Stimulated activated naive CD8-positive, alpha-beta T cell treated with anti-CD3 and anti-CD28 coated beads, Interleukin-15, Interleukin-2, amounts not matched to agents 100 ng/mL and 50 ng/mL, for 24 hours (primary cell): ENCODE results near the gene TBRG4.
"Not testable (repeated sequence)": the region's sequence is repeated elsewhere in the genome, so short reads cannot be mapped to it uniquely, and the experiment has no call there.

Experiments used
- H3K27ac Mint-ChIP-seq: one replicate; pipeline ENCODE4 v1.8.0; 2021; ENCODE audit warnings: mild to moderate bottlenecking, mixed read lengths
- H3K27me3 Mint-ChIP-seq: one replicate; pipeline ENCODE4 v1.8.0; 2021; ENCODE audit warnings: mixed read lengths
- H3K36me3 Mint-ChIP-seq: one replicate; pipeline ENCODE4 v1.8.0; 2021; ENCODE audit warnings: low read depth, mixed read lengths
- H3K4me1 Mint-ChIP-seq: one replicate; pipeline ENCODE4 v1.8.0; 2021; ENCODE audit warnings: low read depth, mixed read lengths
- H3K4me3 Mint-ChIP-seq: one replicate; pipeline ENCODE4 v1.8.0; 2021; ENCODE audit warnings: mild to moderate bottlenecking, mixed read lengths
- H3K9me3 Mint-ChIP-seq: one replicate; pipeline ENCODE4 v1.8.0; 2021; ENCODE audit warnings: mixed read lengths

The TBRG4 gene

DNA sequence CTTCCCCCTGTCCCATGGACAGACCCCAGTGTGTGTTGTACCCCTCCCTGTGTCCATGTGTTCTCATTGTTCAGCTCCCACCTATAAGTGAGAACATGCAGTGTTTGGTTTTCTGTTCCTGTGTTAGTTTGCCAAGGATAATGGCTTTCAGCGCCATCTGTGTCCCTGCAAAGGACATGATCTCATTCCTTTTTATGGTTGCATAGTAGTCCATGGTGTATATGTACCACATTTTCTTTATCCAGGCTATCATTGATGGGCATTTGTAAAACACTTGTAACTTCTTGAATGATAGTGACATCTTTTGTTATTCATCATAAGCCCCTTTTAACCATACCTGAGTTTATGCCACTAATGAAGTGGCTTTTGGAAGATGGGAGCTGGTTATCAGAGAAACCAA lies 2.8 kb upstream of the TBRG4 start:
- not testable (repeated sequence) for H3K27me3 Mint-ChIP-seq, H3K4me3 Mint-ChIP-seq, H3K27ac Mint-ChIP-seq, H3K9me3 Mint-ChIP-seq
- Mint-ChIP-seq H3K4me1 (peaks cover 23% of the 10 kb centered on the region), H3K36me3 (peaks cover 20% of the 10 kb centered on the region)

DNA sequence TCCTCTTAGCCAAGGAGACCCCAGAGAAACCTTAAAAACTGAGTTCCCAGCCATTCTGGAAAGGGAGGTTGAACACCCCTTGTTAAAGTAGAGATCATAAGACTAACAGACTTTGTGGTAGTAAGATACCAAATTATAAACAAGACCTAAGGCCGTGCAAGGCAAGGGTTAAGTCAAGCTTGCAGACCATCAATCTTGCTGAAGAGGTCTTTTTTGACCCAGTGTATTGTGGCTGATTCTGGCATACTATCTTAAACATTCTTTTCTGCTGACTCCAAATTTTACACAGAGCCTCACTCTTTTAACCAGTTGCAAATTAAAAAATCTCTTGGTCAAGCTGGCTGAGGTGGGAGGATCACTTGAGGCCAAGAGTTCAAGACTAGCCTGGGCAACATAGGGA lies 1.2 kb upstream of the TBRG4 start:
- Mint-ChIP-seq H3K9me3 (no peaks in the 10 kb centered on the region), H3K4me3 (peak overlapping the region; percentile 96), H3K27ac (peak overlapping the region; percentile 98), H3K27me3 (no peaks in the 10 kb centered on the region), H3K36me3 (peaks cover 35% of the 10 kb centered on the region), H3K4me1 (peaks cover 38% of the 10 kb centered on the region)

DNA sequence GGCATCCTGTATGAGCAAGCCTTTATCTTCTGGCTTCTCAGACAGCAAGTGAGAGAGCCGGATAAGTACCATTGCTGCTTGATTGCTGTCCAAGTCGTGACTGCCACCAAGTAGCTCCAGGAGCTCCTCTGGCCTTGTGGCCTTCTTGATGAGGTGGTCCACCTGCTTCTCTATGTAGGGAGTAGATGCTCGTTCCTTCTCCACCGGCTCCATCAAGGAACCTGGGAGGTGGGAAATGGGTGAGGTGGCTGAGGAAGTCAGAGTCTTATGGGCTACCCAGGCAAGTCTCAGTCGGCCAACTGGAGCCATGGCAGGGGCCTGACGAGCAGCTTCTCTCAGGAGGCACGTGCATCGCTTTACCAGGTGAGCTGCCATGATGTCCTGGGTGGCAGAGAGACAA lies 2.6 kb downstream of the TBRG4 start:
- H3K27me3 Mint-ChIP-seq, result no peaks in the 10 kb centered on the region
- peak overlapping the region; percentile 84 for H3K27ac Mint-ChIP-seq
- H3K9me3 Mint-ChIP-seq, result no peaks in the 10 kb centered on the region
- peaks cover 56% of the 10 kb centered on the region for H3K4me1 Mint-ChIP-seq
- peaks cover 63% of the 10 kb centered on the region for H3K36me3 Mint-ChIP-seq
- H3K4me3 Mint-ChIP-seq, result peak overlapping the region; percentile 81

DNA sequence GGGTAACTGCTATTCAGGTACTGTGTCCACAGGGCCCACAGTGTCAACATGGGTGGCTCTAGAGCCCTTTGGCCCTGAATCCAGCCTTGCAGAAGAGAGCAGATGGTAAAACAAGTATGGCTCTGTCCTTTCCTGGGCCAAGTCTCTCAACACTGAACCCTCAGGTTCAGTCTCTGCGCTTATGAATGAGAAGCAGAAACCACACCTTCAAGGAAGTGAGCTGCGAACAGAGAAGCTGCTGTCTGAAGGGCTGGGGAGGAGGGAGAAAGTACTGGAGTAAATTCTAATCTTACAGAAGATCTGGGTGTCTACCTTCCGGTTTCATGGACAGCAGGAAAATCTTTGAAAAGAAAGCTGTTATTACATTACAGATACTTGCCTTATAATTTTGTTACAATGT lies 4.1 kb downstream of the TBRG4 start:
- peak overlapping the region; percentile 81 for H3K4me3 Mint-ChIP-seq
- no peaks in the 10 kb centered on the region for H3K27me3 Mint-ChIP-seq
- peaks cover 70% of the 10 kb centered on the region for H3K36me3 Mint-ChIP-seq
- no peaks in the 10 kb centered on the region for H3K9me3 Mint-ChIP-seq
- H3K27ac Mint-ChIP-seq, result peak overlapping the region; percentile 77
- H3K4me1 Mint-ChIP-seq, result peaks cover 51% of the 10 kb centered on the region

DNA sequence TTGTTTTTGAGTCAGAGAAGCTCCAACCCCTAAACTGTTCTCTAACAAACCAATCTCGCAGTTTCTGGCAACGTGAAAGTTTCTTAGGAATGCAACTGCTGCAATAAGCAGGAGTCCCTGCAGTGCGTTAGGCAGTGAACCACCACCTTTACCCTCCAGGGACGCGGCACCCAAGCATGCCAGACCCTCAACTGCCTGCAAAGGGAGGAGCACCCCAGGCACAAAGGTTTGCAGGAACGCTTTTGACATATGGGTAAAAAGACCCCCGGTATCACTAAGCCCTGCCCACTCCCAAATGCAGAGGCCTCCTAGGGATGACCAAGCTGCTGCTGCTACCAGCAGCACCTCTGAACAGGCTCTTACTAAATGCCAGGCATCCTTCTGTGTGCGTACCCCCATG lies 4.7 kb downstream of the TBRG4 start:
- peaks cover 70% of the 10 kb centered on the region for H3K36me3 Mint-ChIP-seq

DNA sequence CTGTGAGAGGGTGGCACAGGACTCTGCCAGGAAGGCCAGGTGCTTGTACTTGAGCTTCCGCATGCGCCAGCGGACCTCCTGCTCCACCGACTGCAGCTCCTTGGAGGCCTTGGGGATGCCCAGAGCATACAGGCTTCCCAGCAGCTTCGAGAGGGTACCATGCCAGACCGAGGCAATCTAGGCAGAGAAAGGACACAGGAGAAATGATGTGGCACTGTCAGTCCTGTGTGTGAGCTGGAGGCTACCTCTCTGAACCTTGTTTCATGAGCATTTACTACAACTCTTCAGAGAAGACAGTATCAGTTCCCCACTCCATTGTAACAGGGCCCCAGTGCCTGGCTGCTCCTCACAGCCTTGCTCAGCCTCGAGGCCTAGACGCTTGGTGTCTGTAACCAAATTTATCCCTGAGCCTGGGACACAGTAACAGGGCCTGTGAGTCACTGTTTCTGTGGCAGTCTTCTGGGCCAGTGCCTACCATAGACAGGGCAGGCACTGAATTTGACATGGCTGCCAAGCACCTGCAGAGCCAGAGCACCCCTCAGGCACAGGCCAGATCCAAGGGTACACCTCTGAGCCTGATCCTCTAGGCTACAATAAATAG lies 5.8 kb downstream of the TBRG4 start:
- H3K4me1 Mint-ChIP-seq, result peaks cover 42% of the 10 kb centered on the region
- peak overlapping the region; percentile 58 for H3K27ac Mint-ChIP-seq
- H3K4me3 Mint-ChIP-seq, result no peak overlapping the region
- peaks cover 68% of the 10 kb centered on the region for H3K36me3 Mint-ChIP-seq
- H3K27me3 Mint-ChIP-seq, result no peaks in the 10 kb centered on the region
- H3K9me3 Mint-ChIP-seq, result no peaks in the 10 kb centered on the region

More for the DNA sequence above, 4.7 kb downstream of the TBRG4 start:
- H3K9me3 Mint-ChIP-seq, result no peaks in the 10 kb centered on the region
- H3K4me1 Mint-ChIP-seq, result peaks cover 46% of the 10 kb centered on the region
- H3K27me3 Mint-ChIP-seq, result no peaks in the 10 kb centered on the region
- H3K27ac Mint-ChIP-seq, result no peak overlapping the region
- H3K4me3 Mint-ChIP-seq, result peak overlapping the region; percentile 81

DNA sequence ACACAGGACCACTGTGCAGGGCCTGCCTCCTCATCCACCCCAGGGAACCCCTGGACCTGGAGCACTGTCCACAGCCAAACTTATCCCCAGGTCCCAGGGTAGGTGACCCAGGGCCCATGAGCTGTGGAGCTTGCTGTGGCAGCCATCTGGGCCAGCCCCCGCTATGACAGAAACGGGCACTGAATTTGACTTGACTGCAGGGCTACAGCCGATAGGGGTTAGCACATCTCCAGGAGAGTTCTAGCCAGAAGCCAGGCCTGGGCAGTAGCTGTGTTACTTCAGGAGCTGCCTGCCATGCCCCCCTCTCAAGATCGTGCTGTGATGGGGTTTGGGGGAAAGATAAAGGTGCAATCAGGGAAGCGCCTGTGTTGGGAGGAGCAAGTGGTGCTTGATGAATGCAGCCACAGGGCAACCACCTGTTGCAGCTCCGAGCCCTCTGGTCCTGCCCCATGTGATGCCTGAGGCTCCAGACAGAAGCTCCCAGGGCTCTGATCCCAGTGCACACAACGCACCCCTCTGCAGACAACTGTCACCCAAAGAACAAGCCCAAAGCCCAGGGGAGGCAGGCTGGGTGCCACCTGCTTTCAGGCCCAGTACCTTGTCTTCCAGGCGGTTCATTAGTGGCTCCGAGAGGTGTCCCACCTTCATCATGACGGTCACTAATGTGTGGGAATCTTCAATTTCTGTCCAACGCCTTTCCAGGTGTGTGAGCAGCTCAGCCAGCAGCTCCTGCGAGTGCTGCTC lies 6.5 kb downstream of the TBRG4 start:
- Mint-ChIP-seq H3K4me1 (peaks cover 39% of the 10 kb centered on the region), H3K27me3 (no peaks in the 10 kb centered on the region), H3K36me3 (peaks cover 67% of the 10 kb centered on the region), H3K27ac (peak overlapping the region; percentile 58), H3K9me3 (no peaks in the 10 kb centered on the region), H3K4me3 (no peak overlapping the region)

DNA sequence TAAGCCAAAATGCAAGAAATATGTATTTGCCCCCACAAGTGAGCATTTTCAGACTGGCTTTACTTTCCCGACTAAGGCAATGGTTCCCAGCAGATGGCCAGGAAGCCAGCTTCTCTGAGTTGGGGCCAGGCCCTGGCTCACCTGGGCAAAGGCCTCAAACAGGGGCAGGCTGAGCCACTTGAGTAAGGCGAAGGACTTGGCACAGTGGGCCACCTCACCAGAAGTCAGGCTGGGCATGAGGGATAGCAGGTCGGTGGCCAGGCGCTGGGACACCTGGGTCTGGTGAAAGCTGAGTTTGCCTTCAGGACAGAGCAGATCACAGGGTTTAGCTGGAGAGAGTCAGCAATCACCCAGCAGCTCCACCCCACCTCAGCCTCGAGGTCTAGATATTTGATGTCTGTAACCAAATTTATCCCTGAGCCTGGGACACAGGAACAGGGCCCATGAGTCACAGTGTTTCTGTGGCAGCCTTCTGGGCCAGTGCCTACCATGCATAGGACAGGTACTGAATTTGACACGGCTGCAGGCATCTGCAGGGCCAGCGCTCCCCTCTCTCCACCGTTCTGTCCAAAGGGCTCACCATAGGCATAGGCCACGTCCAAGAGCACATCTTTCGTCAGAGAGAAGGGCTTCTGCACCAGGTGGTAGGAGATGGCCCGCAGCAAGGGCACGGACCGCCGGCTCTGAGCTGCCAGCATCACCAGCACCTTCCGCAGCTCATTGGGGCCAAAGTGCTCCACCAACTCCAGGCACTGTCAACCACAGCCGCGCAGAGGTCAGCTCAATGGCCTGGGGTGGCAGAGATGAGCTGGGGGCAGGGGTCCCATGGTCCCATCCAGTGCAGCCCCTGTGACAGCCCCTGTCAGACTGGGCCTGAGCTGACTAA lies 7.3 kb downstream of the TBRG4 start:
- H3K36me3 Mint-ChIP-seq, result peaks cover 69% of the 10 kb centered on the region
- H3K4me1 Mint-ChIP-seq, result peaks cover 33% of the 10 kb centered on the region
- no peaks in the 10 kb centered on the region for H3K27me3 Mint-ChIP-seq

DNA sequence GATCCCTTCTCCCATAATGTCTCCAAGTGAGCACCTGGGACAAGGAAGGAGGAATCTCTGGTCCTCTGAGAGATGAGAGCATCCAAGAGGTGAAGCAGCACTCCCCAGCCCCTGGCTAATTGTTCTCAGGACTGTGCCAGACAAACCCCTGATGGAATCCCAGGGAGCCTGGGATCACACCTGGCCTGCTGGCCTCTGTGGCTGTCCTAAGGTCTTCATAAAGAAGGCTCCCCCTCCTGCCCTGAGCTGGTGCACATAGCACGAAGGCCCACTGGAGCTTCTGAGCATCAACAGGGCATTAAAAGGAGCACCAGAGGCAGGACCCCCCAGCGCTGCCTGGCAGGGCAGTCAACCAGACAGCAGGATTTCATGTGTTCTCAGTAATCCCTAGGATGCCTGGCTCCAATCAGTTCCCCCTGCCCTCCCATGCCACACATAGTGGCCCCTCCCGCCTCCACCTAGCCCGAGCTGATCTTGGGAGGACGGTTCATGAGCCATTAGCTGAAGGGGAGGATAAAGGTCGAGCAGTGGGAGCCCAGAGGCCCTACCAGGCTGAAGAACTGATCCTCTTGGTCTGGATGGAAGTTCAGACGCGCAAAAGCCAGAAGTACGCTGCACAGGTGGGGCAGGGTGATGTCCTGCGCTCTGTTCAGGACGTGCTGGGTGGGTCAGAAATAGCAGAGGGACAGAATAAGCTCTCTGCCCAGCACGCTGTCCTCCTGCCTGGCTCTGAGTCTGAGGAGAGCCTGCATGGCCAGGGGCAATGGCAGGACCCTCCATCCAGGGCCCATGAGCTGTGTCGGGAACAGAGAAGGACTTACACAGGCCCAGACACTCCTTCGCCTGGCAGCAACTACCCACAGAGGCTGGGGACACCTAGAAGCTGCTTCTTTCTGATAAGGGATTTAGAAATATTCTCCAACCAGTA lies 8.4 kb downstream of the TBRG4 start:
- Mint-ChIP-seq H3K4me1 (peaks cover 23% of the 10 kb centered on the region), H3K4me3 (no peak overlapping the region), H3K9me3 (no peaks in the 10 kb centered on the region), H3K27ac (no peak overlapping the region), H3K27me3 (no peaks in the 10 kb centered on the region), H3K36me3 (peaks cover 59% of the 10 kb centered on the region)

More for the DNA sequence above, 7.3 kb downstream of the TBRG4 start:
- H3K27ac Mint-ChIP-seq, result peak overlapping the region; percentile 55
- H3K4me3 Mint-ChIP-seq, result no peak overlapping the region
- H3K9me3 Mint-ChIP-seq, result no peaks in the 10 kb centered on the region

DNA sequence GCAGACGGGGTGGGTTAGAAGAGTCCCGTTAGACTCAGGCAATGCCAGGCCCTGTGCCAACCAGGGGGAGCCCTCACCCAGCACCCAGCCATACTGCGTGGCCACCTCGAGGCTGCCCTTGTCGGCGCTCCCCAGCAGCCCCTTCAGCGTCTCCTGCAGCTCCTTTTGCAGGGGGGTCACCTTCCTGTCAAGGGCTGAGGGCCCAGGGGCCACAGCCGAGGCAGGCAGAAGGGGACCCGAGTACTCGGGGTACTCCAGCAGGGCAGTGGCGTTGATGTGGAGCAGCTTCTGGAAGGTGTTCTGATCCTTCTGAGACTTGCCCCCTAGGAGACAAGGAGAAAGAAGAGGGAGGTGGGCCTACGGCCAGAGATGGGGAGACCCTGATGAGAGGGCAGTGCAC lies 9.7 kb downstream of the TBRG4 start:
- H3K9me3 Mint-ChIP-seq, result no peaks in the 10 kb centered on the region

DNA sequence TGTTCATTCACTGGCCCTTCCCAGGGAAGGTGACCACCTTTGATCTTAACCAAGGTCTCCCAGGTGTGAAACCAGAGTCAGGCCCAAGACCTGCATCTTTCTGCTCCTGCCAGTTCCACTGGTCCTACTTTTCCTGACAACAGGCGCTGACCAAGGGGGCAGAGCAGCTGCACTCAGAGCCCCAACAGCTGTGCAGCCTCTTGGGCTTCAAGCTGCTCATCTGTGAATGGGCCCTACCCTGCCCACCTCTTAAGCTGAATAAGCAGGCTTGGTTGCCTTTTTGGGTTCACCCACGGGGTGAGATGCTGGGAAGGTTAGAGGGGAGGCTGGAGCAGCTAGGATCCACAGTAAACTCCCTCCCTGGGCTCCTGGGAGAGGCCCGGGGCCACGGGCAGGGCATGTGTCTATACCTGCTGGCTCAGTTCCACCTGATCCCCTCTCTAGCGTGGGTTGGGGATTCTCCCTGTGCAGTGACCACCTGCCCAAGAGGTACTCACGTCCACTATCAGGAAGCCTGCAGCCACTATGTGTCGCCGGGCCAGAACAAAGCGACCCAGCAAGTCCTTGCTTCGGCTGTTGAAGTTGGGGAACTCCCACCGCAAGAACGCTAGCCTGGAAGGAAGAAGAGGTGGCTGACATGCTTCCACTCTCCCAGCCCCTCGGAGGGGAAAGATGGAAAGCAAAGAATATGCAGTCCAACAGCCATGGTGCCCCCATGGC lies 10.6 kb downstream of the TBRG4 start:
- no peaks in the 10 kb centered on the region for H3K27me3 Mint-ChIP-seq
- H3K4me1 Mint-ChIP-seq, result peaks cover 5% of the 10 kb centered on the region
- H3K9me3 Mint-ChIP-seq, result no peaks in the 10 kb centered on the region
- H3K4me3 Mint-ChIP-seq, result no peak overlapping the region
- H3K36me3 Mint-ChIP-seq, result peaks cover 41% of the 10 kb centered on the region
- H3K27ac Mint-ChIP-seq, result no peak overlapping the region

More for the DNA sequence above, 9.7 kb downstream of the TBRG4 start:
- H3K4me1 Mint-ChIP-seq, result peaks cover 10% of the 10 kb centered on the region
- no peak overlapping the region for H3K27ac Mint-ChIP-seq
- no peaks in the 10 kb centered on the region for H3K27me3 Mint-ChIP-seq
- H3K4me3 Mint-ChIP-seq, result no peak overlapping the region
- peaks cover 46% of the 10 kb centered on the region for H3K36me3 Mint-ChIP-seq

DNA sequence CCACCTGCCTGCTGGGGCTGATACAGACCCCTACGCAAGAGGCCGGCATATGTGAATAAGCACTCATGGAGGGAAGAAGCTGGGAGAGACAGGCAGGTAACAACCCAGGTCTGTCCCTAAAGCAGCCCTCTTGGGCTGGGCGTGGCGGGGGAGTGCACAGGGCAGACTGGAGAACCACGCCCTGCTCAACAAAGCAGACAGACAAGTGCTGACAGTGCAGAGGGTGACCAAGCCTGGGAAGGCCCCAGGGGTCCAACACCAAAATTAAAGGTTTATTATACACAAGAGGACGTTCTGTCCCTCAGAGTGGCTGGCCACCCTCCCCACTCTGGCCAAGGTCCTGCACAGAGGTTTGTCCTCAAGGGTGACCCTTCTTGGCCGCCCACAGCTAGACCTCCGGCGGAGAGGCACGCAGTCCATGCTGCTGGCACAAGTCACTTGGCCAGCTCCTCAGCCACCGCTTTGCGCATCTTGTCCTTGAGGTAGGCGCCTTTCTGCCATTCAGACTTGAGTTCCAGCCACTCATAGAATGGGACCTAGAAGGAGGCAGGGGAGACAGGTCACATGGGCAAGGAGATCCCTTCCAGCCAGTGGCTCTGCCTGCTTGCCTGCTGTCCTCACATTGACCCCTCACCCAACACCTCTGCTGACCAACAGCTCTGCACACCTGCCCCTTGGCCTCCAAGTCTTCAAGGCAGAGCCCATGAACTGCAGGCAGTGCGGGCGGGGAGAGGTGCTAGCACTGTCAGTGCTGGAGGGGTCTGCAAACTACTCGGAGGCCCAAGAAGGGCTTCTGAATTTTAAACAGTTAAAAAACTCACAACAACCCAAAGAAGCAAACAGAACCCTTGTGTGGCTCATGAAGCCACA lies 11.4 kb downstream of the TBRG4 start:
- Mint-ChIP-seq H3K9me3 (no peaks in the 10 kb centered on the region), H3K4me1 (no peaks in the 10 kb centered on the region), H3K27me3 (no peaks in the 10 kb centered on the region), H3K4me3 (no peak overlapping the region), H3K27ac (no peak overlapping the region), H3K36me3 (peaks cover 35% of the 10 kb centered on the region)
